CD4-positive, alpha-beta T cell treated with Interleukin-15 for 4 hours (primary cell): ENCODE measurements around the gene BCAS2.
"Not testable (repeated sequence)": the region's sequence is repeated elsewhere in the genome, so short reads cannot be mapped to it uniquely, and the experiment has no call there.

Experiments
- DNase-seq: peaks from one replicate; pipeline ENCODE4 v3.0.0-alpha.2; 2020; ENCODE audit warnings: low spot score

The BCAS2 gene

GRCh38 chr1:114581335-114582287 lies at the start of gene BCAS2:
BCAS2 (minus strand) TSS chr1:114581615; CDS start chr1:114581591, 24 bp downstream.
- peak; percentile 96 for DNase-seq

DNA sequence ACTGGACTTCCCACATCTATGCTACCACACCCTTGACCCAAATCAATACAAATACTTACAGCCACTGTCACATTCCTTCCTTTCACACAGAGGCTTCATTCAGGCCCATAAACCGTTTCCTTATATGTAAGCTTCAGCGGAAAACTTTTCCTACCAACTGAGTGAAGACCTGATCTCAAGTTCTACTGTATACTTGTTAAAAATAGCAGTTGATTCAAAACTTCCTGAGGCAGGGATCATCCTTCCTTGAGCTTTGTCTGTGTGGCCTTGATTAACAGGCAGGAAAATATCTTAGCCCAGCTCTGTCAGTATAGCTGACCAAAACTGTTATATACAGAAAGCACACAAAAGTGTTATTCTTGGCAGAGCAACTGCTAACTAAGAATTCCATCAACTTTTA lies 45.7 kb upstream of the BCAS2 start:
- no peak for DNase-seq

GRCh38 chr1:114623364-114623763 lies 41.9 kb upstream of the BCAS2 start:
- no peak for DNase-seq

DNA sequence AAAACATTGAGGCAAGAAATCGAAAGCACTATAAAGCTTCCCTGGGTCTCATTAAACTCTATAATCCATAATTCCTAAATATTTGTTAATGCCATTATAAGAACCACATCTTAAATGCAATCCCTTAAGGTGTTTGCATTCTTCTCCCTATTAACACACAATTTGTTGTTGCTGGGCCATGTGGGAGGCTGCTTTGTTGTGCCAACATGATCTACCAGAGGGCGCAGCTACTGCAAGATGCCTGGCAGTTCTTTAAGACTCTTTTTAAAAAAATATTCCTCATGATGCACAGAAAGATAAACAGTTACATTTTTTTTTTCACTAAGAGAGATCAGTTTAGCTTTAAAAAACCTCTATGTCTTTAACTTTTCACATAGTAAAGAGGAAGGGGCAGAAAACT lies 39.0 kb upstream of the BCAS2 start:
- no peak for DNase-seq

GRCh38 chr1:114618606-114619005 lies 37.2 kb upstream of the BCAS2 start:
- no peak for DNase-seq

- no peak for DNase-seq
Measured at GRCh38 chr1:114610546-114611245, 29.3 kb upstream of the BCAS2 start.

GRCh38 chr1:114609826-114610225 lies 28.4 kb upstream of the BCAS2 start:
- no peak for DNase-seq

- DNase-seq = no peak
Measured at GRCh38 chr1:114609026-114609425, 27.6 kb upstream of the BCAS2 start.

DNA sequence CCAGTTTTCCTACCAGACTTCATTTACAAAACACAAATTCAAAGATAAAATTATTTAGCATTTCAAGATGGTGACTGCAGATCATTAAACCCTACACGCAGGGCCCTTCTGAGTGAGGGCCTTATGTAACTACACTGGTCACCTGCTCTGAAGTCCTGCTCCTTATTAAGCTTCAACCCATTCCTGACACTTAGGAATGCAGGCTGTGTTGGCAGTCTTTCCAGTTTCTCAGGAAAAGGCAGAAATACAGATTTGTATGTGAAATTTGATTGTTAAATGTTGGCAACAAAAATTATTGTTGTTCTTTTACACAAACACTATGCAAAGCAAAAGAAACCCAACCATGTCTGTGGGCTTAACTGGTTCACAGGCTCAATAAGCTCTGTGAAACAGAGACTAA lies 25.8 kb upstream of the BCAS2 start:
- no peak for DNase-seq

DNA sequence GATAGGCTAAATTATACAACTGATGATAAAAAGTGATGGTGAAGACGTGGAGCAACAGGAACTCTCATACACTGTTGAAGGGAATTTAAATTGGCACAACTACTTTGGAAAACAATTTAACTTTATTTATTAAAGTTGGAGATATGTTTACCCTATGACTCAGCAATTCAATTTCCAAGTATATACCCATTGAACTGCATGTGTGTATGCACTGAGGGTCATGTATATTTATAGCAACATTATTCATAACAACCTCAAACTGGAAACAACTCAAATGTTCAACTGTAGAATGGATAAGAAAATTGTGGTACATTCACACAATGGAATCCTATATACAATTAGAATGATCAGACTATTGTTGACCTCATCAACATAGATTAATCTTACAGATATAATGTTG lies 16.5 kb upstream of the BCAS2 start:
- no peak for DNase-seq

DNA sequence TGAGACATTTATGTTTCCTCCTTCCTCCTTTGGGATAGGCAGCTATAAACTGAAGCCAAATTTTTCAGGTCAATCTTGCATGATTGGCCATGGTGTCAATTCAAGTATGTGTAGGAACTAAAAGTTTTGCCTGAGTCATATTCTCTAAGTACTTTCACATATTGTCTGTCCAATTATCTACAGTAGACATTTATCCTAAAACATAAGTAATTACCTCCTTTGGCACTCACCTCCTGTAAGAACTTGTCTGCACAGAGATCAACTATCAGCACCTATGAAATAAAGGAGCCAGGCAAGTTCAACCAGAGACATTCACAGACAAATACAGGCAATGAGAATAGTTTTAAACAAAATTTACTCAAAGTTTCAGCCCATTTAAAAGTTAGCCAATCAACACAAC lies 14.2 kb upstream of the BCAS2 start:
- no peak for DNase-seq

DNA sequence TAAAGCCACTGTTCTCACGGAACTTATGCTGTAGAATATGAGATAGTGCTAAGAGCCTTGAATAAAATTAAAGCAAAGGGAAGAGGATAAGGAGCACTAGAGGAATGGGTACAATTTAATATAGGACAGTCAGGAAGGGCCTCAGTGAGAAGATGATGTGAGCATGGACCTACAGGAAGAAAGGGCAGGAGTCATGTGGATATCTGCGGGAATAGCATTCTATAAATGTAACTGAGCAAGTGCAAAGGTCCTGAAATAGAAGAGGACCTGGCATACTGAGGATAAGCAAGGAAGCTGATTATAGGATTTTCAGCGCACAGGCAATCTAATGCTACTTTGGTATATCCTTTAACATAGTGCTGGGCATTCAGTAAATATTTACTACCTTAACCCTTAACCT lies 12.6 kb upstream of the BCAS2 start:
- DNase-seq = no peak

GRCh38 chr1:114589122-114589521 lies 7.7 kb upstream of the BCAS2 start:
- DNase-seq = no peak

DNA sequence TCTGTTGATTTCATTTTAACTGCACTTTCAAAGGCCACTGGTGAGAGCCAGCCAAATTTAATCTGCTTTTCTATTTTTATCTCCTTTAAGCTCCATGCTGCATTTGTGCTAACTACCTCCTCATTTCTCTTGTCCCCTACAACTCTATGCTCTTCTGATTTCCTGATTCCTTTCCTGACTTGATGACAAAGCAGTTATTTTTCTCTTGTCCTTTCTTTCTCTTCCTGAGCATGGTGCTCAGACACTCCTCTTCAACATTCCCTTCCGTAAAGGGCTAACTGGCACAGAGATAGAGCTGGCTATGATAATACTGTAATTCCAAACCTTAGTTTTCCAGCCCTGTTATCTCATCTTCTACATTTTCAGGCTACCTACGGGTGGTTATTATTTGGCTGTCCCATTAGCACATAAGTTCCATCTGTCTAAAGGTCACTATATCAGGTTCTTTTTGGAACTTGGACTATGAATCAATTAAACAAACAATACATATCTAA lies 6.8 kb upstream of the BCAS2 start:
- DNase-seq = no peak

DNA sequence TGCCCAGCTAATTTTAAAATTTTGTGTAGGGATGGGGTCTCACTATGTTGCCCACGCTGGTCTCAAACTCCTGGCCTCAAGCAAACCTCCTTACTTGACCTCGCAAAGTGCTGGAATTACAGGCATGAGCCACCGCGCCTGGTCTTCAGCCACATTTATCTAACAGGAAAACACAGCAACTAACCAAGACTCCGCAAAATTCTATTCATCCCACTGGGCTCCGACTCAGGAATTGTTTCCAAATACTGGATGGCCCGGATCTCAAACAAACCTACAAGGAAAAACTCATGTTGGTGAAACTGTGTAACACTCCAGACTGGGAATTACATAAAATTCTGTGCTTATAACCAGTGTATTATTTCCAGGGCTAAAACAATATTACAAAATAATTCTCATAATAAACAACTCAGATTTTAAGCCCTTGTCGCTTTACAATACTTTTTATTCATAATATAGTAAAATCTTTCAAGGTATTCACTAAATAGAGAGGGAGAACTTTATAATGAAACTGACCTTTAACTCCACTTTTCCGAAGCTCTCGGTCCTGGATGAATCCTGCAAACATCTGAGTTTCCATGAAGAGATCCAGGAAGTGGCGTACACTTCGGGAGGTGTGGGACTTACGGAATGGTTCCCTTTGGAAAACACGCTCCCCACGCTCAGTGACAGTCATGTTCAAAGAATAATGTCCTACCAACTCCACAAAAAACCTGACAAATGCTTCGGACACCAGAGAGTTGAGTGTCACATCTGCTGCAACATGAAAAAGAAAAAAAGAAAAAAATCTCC lies 6.0 kb upstream of the BCAS2 start:
- DNase-seq = no peak

- no peak for DNase-seq
Measured at GRCh38 chr1:114586513-114587047, 5.2 kb upstream of the BCAS2 start.

GRCh38 chr1:114585231-114585630 lies 3.8 kb upstream of the BCAS2 start:
- no peak for DNase-seq

DNA sequence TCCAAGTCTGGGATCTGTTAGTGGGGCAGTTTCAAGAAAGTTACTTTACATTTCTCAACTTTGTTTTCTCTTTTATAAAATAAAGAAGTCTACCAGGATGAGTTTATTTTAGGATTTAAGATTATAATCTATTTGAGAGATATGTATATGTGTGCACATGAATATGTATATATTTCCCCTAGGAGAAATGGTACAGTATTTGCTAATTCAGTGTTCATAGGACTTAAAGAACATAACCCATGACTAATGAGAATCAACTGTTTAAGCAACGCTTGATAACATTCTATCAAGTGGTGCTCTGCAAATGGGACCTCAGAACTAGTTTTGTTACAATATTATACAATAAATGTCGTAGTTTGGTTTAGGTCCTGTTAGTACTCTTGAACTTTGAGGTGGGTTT lies 7.0 kb downstream of the BCAS2 start:
- no peak for DNase-seq

GRCh38 chr1:114564141-114564540 lies 17.3 kb downstream of the BCAS2 start:
- no peak for DNase-seq

DNA sequence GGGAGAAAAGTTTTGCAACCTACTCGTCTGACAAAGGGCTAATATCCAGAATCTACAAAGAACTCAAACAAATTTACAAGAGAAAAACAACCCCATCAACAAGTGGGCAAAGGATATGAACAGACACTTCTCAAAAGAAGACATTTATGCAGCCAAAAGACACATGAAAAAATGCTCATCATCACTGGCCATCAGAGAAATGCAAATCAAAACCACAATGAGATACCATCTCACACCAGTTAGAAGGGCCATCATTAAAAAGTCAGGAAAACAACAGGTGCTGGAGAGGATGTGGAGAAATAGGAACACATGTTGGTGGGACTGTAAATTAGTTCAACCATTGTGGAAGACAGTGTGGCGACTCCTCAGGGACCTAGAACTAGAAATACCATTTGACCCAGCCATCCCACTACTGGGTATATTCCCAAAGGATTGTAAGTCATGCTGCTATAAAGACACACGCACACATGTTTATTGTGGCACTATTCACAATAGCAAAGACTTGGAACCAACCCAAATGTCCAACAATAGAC lies 18.4 kb downstream of the BCAS2 start:
- not testable (repeated sequence) for DNase-seq

- DNase-seq = no peak
Measured at GRCh38 chr1:114561333-114561732, 20.1 kb downstream of the BCAS2 start.

DNA sequence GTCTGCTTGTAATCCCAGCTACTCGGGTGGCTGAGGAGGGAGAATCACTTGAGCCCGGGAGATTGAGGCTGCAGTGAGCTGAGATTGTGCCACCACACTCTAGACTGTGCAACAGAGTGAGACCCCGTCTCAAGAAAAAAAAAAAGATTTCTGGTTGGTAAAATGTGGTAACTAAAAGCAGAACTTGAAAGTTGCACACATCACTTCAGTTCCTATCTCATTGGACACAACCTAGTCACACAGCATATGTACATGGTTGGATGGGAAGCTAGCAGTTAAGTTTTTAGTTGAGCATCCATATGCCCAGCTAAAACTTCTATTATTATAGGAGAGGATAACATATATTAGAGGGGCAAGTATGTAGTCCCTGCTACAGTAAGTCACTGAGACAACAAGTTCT lies 22.1 kb downstream of the BCAS2 start:
- no peak for DNase-seq
